Peyer's patch (tissue), 4 donors: ENCODE measurements around the gene COPG2.
A peak's percentile ranks its signal among the peaks of the same experiment; 100 is the strongest.

Experiments
- POLR2A ChIP-seq, 2 donors: fragments of 450-650 bp; IDR thresholded peaks; one replicate each; pipeline ENCODE4 v1.5.1; 2017; ENCODE audit warnings: antibody characterized with exemption in 2 of 2, mild to moderate bottlenecking in 2 of 2, moderate library complexity in 2 of 2
- TF ChIP-seq, protein P1 (sequence below), 6 experiments: fragments of 450-650 bp in 4 of 6; fragments of 200-600 bp in 2 of 6; sonication (generic) in 1 of 6; IDR thresholded peaks; one replicate each; pipeline ENCODE4 v1.5.1; 2017 to 2019; ENCODE audit warnings: antibody characterized with exemption in 6 of 6, mild to moderate bottlenecking in 3 of 6, moderate library complexity in 1 of 6

DNA sequence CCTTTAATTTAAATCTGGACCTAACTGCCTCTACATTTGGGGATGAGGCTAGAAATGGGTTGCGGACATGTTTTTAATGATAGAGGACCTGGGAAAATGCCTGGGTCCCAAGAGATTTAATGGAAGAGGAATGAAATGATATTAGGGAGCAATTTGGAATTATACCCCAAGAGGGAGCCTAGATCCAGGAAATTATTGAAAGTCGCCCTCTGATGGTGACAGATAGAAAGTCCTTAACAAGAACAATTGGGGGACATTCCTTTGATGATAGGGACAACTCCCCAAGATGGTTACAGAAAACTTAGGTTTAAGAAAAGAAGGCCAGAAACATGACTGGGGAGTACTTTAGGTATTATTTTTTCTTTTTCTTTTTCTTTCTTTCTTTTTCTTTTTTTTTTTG, 27.3 kb upstream of the COPG2 start:
- TF ChIP-seq, protein P1, sequence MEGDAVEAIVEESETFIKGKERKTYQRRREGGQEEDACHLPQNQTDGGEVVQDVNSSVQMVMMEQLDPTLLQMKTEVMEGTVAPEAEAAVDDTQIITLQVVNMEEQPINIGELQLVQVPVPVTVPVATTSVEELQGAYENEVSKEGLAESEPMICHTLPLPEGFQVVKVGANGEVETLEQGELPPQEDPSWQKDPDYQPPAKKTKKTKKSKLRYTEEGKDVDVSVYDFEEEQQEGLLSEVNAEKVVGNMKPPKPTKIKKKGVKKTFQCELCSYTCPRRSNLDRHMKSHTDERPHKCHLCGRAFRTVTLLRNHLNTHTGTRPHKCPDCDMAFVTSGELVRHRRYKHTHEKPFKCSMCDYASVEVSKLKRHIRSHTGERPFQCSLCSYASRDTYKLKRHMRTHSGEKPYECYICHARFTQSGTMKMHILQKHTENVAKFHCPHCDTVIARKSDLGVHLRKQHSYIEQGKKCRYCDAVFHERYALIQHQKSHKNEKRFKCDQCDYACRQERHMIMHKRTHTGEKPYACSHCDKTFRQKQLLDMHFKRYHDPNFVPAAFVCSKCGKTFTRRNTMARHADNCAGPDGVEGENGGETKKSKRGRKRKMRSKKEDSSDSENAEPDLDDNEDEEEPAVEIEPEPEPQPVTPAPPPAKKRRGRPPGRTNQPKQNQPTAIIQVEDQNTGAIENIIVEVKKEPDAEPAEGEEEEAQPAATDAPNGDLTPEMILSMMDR (IDR thresholded peaks at IDR 0.05) = peak in 4 of 6 experiments; percentile 41 to 53 (median 51)
- TF ChIP-seq POLR2A (IDR thresholded peaks at IDR 0.05) = no peak
